ENCODE measurements around the gene PTPRT.
"Not testable (repeated sequence)": the region's sequence is repeated elsewhere in the genome, so short reads cannot be mapped to it uniquely, and the experiment has no call there.

Gene PTPRT

GRCh38 chr20:42258564-42259302 lies 931.0 kb downstream of the PTPRT start:
- FAIRE-seq, result no peak

- FAIRE-seq, result no peak
These were observed 933.9 kb downstream of the PTPRT start for GRCh38 chr20:42255821-42256220.

- no peak for FAIRE-seq
These were observed 935.0 kb downstream of the PTPRT start for GRCh38 chr20:42254673-42255072.

GRCh38 chr20:42252116-42252515 lies 937.6 kb downstream of the PTPRT start:
- no peak for FAIRE-seq

- no peak for FAIRE-seq
These were observed 970.9 kb downstream of the PTPRT start for GRCh38 chr20:42218621-42219374.

GRCh38 chr20:42214074-42214473 lies 975.6 kb downstream of the PTPRT start:
- FAIRE-seq, result no peak

- no peak for FAIRE-seq
These were observed 977.3 kb downstream of the PTPRT start for GRCh38 chr20:42212391-42212790.

GRCh38 chr20:42206557-42206956 lies 983.1 kb downstream of the PTPRT start:
- not testable (repeated sequence) for FAIRE-seq

- no peak for FAIRE-seq
These were observed 985.5 kb downstream of the PTPRT start for GRCh38 chr20:42204109-42204660.

GRCh38 chr20:42197599-42197998 lies 992.1 kb downstream of the PTPRT start:
- FAIRE-seq, result no peak

GRCh38 chr20:42193119-42193518 lies 996.6 kb downstream of the PTPRT start:
- no peak for FAIRE-seq

GRCh38 chr20:42192321-42192720 lies 997.4 kb downstream of the PTPRT start:
- no peak for FAIRE-seq

GRCh38 chr20:42191140-42191860 lies 998.4 kb downstream of the PTPRT start:
- no peak for FAIRE-seq

GRCh38 chr20:42190084-42190483 lies 999.6 kb downstream of the PTPRT start:
- no peak for FAIRE-seq

GRCh38 chr20:42186337-42186736 lies 1003.4 kb downstream of the PTPRT start:
- no peak for FAIRE-seq

GRCh38 chr20:42183147-42183546 lies 1006.6 kb downstream of the PTPRT start:
- FAIRE-seq, result no peak

GRCh38 chr20:42181064-42181463 lies 1008.6 kb downstream of the PTPRT start:
- FAIRE-seq, result no peak

- FAIRE-seq, result no peak
These were observed 1009.9 kb downstream of the PTPRT start for GRCh38 chr20:42179768-42180167.

GRCh38 chr20:42173440-42173839 lies 1016.3 kb downstream of the PTPRT start:
- FAIRE-seq, result no peak

- no peak for FAIRE-seq
These were observed 1025.4 kb downstream of the PTPRT start for GRCh38 chr20:42164121-42164890.

GRCh38 chr20:42161228-42161829 lies 1028.4 kb downstream of the PTPRT start:
- FAIRE-seq, result no peak

- no peak for FAIRE-seq
These were observed 1029.9 kb downstream of the PTPRT start for GRCh38 chr20:42159808-42160207.

Measured in endometrium (tissue), 2 donors.